Measurements from ENCODE around the gene PSIP1. TPM values are rescaled to one million over a fixed set of nuclear protein-coding genes. Genes with fewer than 3 reads are reported as not detected.
"Not testable (repeated sequence)": the region's sequence is repeated elsewhere in the genome, so short reads cannot be mapped to it uniquely, and the experiment has no call there.

The PSIP1 gene
- total RNA-seq, 4 donors from 2014 or later, result 33.3 to 56.9 (median 45.5) TPM

- no peak for DNase-seq (ENCODE audit: extremely low spot score)
- Histone ChIP-seq H3K4me3 (no peak overlapping the region), H3K27ac (replicated peaks in 1 of 4) (no peak overlapping the region), H3K4me1 (peaks cover 11 to 24% (median 15%) of the 10 kb centered on the region in 4 donors), H3K27me3 (no peaks in the 10 kb centered on the region), H3K36me3 (peaks cover 6 to 42% (median 14%) of the 10 kb centered on the region in 4 donors), H3K9me3 (no peaks in the 10 kb centered on the region)
- WGBS, result 82% methylated on average over 4 of the region's 4 CpGs
- intact Hi-C loops (cut with DNase I), result no loop called here
- TF ChIP-seq POLR2AphosphoS5 (IDR thresholded peaks at IDR 0.05), result no peak
- no peak for TF ChIP-seq POLR2A (IDR thresholded peaks at IDR 0.05; ENCODE audit: low read depth)
- TF ChIP-seq, protein P1, sequence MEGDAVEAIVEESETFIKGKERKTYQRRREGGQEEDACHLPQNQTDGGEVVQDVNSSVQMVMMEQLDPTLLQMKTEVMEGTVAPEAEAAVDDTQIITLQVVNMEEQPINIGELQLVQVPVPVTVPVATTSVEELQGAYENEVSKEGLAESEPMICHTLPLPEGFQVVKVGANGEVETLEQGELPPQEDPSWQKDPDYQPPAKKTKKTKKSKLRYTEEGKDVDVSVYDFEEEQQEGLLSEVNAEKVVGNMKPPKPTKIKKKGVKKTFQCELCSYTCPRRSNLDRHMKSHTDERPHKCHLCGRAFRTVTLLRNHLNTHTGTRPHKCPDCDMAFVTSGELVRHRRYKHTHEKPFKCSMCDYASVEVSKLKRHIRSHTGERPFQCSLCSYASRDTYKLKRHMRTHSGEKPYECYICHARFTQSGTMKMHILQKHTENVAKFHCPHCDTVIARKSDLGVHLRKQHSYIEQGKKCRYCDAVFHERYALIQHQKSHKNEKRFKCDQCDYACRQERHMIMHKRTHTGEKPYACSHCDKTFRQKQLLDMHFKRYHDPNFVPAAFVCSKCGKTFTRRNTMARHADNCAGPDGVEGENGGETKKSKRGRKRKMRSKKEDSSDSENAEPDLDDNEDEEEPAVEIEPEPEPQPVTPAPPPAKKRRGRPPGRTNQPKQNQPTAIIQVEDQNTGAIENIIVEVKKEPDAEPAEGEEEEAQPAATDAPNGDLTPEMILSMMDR (IDR thresholded peaks at IDR 0.05), result no peak
- TF ChIP-seq EP300 (IDR thresholded peaks at IDR 0.05), result no peak
These were observed 77.6 kb downstream of the PSIP1 start for GRCh38 chr9:15433191-15433590.

DNA sequence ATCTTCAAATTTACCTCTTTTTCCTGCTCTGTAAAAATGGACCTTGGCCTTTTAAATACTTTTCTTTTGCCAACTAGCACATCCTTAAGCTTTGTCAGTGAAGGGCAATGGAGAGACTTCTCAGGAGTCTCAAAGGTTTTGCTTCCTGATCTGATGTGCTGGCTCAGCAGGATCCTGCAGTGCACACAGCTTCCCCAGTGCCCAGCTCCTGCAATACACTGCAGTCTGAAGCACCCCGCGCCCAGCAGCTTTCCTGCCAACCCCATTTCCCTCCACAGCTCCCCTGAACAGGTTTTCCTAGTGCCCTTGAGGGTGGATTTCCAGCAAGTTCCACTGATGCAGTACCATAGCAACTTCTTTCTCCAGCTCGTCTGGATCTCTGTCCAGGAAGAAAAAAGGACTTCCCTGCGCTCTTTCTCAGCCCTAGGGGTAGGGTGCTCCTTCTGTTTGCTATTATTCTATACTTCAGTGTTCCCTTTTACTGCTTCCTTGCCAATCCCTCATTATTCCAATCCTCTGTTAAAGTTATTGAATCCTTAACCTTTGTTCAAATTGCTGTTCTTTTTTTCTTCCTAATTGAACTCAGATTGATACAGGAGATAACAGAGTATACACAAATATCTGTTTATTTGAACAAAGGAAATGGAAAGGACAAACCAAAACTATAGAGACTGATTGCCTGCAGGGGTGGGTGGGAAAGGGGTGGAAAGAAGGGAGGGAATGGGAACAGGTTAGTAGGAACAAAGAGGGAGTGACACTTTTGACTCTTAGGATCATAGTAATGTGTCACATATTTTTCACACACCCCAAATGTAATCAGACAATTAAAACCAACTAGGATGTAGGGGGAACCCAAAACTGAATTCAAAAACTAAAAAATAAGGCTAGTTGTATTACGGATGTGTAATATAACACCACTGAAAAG, 79.6 kb downstream of the PSIP1 start:
- intact Hi-C loops (cut with DNase I), result no loop called here
- DNase-seq (ENCODE audit: extremely low spot score), result no peak
- 64% methylated on average over 5 of the region's 5 CpGs for WGBS
- no peak for TF ChIP-seq EP300 (IDR thresholded peaks at IDR 0.05)
- TF ChIP-seq, protein P1 (IDR thresholded peaks at IDR 0.05), result no peak
- TF ChIP-seq POLR2A (IDR thresholded peaks at IDR 0.05; ENCODE audit: low read depth), result no peak
- TF ChIP-seq POLR2AphosphoS5 (IDR thresholded peaks at IDR 0.05), result no peak
- H3K9me3 ChIP-seq, result no peaks in the 10 kb centered on the region
- no peak overlapping the region for H3K27ac ChIP-seq (replicated peaks in 1 of 4)
- peaks cover 16 to 35% (median 21%) of the 10 kb centered on the region in 4 donors for H3K4me1 ChIP-seq
- no peak overlapping the region for H3K4me3 ChIP-seq
- H3K27me3 ChIP-seq, result no peaks in the 10 kb centered on the region
- peaks cover 6 to 41% (median 15%) of the 10 kb centered on the region in 4 donors for H3K36me3 ChIP-seq

GRCh38 chr9:15427702-15428101, 83.1 kb downstream of the PSIP1 start:
- intact Hi-C loops (cut with DNase I), result loop anchor here (10.0 kb wide), 1 partner anchor 47 kb away; no protein-coding TSS in a partner anchor
- not testable (repeated sequence) for H3K27me3 ChIP-seq; H3K27ac ChIP-seq (replicated peaks in 1 of 4); H3K4me3 ChIP-seq; H3K9me3 ChIP-seq; DNase-seq (ENCODE audit: extremely low spot score)
- peaks cover 7 to 36% (median 18%) of the 10 kb centered on the region in 4 donors for H3K36me3 ChIP-seq
- peaks cover 45 to 50% (median 47%) of the 10 kb centered on the region in 4 donors for H3K4me1 ChIP-seq
- 99% methylated on average over 7 of the region's 7 CpGs for WGBS

GRCh38 chr9:15426019-15426418, 84.8 kb downstream of the PSIP1 start:
- H3K4me1 ChIP-seq, result peaks cover 40 to 53% (median 49%) of the 10 kb centered on the region in 4 donors

More at GRCh38 chr9:15426019-15426418, 84.8 kb downstream of the PSIP1 start:
- no peak overlapping the region for H3K27ac ChIP-seq (replicated peaks in 1 of 4)
- no peak for DNase-seq (ENCODE audit: extremely low spot score)
- H3K4me3 ChIP-seq, result no peak overlapping the region
- WGBS, result 96% methylated on average over 8 of the region's 8 CpGs
- H3K27me3 ChIP-seq, result no peaks in the 10 kb centered on the region
- H3K36me3 ChIP-seq, result peaks cover 7 to 32% (median 18%) of the 10 kb centered on the region in 4 donors
- TF ChIP-seq POLR2A (IDR thresholded peaks at IDR 0.05; ENCODE audit: low read depth), result no peak
- TF ChIP-seq, protein P1 (IDR thresholded peaks at IDR 0.05), result no peak
- no peak for TF ChIP-seq POLR2AphosphoS5 (IDR thresholded peaks at IDR 0.05)
- no peak for TF ChIP-seq EP300 (IDR thresholded peaks at IDR 0.05)
- no peaks in the 10 kb centered on the region for H3K9me3 ChIP-seq
- intact Hi-C loops (cut with DNase I), result loop anchor here (10.0 kb wide), 1 partner anchor 49 kb away; no protein-coding TSS in a partner anchor
